Activated gamma-delta T cell treated with Interleukin-2 at 50 U/mL for 16 hours (primary cell): Measurements from ENCODE around the gene C6orf163.
A peak's percentile ranks its signal among the peaks of the same experiment; 100 is the strongest.
"Not testable (repeated sequence)": the region's sequence is repeated elsewhere in the genome, so short reads cannot be mapped to it uniquely, and the experiment has no call there.

ENCODE experiments used
- DNase-seq: peaks from one replicate; pipeline ENCODE4 v3.0.0-alpha.2; 2020

Gene C6orf163

DNA sequence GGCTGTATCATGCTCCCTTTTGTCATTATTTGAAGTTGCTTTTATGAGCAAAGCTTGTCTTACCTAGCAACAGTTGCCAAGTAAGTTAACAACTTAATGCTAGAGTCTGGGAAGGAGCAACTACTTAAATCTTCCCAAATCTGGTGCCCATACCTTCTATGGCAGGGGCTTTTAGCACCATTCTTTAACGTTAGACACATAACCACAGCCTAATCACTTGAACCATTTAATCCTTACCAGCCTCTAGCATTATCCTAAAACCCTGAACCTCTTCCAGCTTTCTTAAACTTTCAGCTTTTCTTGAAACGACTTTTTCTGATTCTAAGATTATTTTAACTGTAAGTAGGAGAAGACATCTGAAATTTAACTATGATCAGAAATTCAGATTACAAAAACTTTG, at the start of gene C6orf163:
C6orf163 (plus strand) TSS at position 83 of the 400 bp plus-strand sequence; CDS start at position 370, 287 bp downstream.
- DNase-seq = no peak

DNA sequence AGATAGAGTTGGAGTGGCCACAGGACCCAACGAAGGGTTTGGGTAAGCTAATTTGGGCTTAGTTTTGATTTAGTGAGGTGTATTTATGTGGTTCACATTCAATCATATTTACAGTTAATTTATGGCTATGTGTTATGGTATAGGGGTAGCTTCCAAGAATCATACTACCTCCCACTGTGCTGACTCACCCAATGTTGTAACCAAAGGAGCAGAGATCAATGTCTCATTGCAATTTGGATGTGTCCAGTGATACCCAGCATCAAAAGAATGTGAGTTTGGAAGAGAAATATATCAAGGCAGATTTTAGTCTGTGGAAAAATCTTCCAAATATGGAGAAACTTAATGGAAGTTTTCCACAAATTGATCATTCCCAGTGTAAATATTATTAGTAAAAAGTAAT, 47.5 kb upstream of the C6orf163 start:
- DNase-seq = no peak

- not testable (repeated sequence) for DNase-seq
These were observed 43.3 kb upstream of the C6orf163 start for GRCh38 chr6:87301277-87301676.

DNA sequence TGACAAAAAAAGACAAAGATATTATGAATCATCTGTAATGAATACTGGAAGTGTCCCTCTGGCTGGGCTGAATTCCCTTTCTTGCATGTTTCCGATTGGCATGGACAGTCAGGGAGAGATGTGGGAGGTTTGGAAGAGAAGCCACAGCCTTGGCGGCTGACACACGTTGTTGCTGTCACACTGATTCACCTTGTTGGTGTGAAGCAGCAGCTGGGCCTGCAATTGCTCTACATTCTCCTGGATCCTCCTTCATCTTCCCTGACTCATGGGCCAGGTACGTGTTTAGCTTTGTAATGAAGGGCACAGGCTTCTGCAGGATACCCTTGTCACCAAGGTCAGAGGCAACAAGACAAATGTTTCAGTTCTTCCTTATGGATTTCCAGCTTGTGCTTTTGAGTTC, 35.6 kb upstream of the C6orf163 start:
- DNase-seq = no peak

GRCh38 chr6:87312860-87313259, 31.8 kb upstream of the C6orf163 start:
- DNase-seq = no peak

GRCh38 chr6:87315071-87315470, 29.5 kb upstream of the C6orf163 start:
- DNase-seq = no peak

DNA sequence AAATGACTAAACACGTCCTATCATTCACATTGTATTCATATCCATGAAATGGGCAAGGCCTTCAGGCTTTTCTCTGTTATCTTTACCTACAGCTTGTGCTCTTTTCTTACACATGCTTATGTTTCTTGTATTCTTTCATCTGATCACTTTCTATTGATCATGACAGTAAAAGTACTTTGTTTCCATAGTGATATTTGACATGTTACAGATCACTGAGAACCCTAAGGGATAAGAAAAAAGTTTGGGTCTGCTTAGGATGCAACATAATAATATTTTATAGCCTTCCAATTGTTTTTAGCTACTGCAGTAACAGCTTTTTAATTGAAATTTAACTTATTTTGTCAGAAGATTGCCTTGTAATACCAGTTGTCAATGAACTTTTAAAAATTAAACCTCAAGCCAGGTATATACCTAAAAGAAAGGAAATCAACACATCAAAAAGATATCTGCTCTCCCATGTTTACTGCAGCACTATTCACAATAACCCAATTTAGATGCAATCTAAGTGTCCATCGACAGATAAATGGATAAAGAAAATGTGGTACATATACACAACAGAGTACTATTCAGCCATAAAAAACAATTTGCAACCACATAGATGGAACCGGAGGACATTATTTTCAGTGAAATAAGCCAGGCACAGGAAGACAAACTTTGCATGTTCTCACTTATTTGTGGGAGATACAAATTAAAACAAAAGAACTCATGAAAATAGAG, 25.2 kb upstream of the C6orf163 start:
- DNase-seq = no peak

- peak; percentile 81 for DNase-seq
These were observed 22.1 kb upstream of the C6orf163 start, which contains the start of gene SMIM8 for GRCh38 chr6:87322304-87323212. Gene SMIM8 (plus strand): TSS chr6:87322588. CDS start chr6:87337032, 14,444 bp downstream.

DNA sequence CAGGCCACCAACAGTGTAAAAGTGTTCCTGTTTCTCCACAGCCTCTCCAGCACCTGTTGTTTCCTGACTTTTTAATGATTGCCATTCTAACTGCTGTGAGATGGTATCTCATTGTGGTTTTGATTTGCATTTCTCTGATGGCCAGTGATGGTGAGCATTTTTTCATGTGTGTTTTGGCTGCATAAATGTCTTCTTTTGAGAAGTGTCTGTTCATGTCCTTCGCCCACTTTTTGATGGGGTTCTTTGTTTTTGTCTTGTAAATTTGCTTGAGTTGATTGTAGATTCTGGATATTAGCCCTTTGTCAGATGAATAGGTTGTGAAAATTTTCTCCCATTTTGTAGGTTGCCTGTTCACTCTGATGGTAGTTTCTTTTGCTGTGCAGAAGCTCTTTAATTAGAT, 20.7 kb upstream of the C6orf163 start:
- not testable (repeated sequence) for DNase-seq

- DNase-seq = no peak
These were observed 13.7 kb upstream of the C6orf163 start for GRCh38 chr6:87330961-87331360.

DNA sequence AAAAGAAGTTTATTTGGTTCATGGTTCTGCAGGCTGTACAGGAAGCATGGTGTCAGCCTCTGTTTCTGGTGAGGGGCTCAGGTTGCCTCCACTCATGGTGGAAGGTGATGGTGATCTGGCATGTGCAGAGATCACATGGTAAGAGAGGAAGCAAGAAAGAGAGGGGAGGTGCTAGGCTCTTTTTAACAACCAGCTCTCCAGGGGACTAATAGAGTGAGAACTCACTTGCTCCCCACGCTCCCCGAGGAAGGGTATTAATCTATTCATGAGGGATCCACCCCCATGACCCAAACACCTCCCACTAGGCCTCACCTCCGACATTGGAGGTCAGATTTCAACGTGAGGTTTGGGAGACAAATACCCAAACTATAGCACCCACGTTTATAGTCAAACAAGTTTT, 11.6 kb upstream of the C6orf163 start:
- DNase-seq = no peak

DNA sequence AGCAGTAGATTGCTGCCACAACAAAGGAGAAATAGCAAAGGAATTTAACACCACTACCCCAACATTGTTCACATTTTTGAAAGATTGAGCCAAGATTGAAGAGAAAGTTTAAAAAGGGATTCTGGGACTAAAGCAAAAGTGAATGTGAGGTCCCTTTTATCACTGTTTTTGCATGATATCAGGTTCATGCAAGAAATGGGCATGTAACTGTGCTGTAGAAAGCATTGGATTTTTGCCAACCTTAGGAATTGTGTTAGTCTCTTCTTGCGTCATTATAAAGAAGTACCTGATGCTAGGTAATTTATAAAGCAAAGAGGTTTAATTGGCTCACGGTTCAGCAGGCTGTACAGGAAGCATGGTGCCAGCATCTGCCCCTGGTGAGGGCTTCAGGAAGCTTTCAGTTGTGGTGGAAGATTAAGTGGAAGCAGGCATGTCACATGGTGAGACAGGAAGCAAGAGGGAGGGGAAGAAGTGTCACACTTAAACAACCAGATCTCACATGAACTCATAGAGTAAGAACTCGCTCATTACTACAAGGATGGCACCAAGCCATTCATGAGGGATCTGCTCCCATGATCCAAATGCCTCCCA, 10.9 kb upstream of the C6orf163 start:
- DNase-seq = no peak

- DNase-seq = no peak
These were observed 9.9 kb upstream of the C6orf163 start for GRCh38 chr6:87334683-87335082.

GRCh38 chr6:87336367-87336766, 8.2 kb upstream of the C6orf163 start:
- no peak for DNase-seq

DNA sequence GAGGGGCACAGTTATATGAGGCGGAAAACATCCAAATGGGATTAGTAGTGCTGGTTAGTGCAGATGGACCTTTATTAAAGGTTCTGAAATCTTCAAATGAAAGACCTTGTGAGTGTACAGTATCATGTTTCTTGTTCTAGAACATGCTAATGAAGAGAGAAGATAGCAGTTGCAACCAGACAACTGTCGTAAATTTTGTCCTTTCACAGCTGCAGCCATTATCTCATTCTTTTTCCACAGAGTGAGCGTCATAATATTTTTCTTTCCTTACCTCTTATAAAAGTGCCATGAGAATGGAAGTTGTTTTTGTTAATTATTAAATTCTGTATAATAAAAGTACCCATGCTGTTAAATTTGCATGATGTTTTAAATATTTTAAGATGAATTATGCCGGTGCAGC, 4.4 kb upstream of the C6orf163 start:
- no peak for DNase-seq

DNA sequence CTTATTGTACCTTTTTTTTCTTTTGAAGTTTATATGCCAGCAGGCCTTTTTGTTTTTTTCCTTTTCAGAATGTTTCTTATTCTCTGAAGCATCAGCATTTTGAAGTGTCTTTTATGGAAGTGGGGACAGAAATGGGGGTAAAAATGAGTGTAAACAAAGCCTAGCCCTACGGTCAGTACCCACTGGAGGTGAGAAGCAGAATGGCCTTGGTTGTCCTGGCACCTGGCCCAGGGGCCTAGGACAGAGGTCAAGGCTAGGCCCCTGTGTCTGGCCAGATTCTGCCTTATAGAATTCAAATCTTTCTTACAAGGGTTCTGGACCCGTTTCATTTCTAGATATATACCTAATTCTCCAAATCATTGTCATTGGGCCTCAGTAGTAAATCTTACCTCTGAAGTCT, 3.5 kb upstream of the C6orf163 start:
- no peak for DNase-seq

DNA sequence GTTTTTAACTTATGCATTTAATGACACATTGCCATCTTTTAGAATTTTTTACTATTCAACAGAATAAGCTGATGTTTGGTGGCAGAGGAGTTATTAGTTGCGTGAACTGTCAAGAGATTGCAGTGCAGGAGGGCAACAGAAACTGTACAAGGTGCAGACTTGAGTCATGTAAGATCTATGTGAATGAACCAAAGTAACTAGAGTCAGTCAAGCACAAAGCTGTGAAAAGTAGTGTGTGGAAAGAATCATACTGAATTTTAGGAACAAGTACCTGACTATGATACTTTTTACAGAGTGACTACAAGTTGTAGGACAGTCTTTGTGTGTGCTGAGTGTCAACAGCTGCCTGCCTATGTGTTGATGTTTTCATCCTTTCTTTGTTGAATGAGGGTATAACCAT, 2.7 kb upstream of the C6orf163 start:
- DNase-seq = no peak

DNA sequence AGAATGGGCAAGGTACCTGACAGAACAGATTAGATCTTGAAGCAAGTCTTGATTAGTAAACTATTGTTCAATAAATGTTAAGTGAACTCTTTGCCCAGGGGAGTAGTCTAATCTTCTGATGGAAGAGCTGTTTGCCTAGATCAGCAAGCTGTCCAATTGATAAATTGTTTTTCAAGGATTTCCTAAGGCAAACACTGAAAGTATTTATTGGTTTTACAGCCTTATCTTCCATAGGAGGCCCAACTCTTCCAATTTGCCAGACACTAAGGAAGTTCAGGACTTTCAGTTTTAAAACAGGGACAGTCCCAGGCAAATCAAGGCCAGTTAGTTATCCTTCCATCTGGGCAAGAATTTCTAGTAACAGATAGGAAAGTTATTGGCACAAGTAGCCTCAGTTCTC, 1.8 kb upstream of the C6orf163 start:
- DNase-seq = no peak

- DNase-seq = no peak
These were observed 2.1 kb downstream of the C6orf163 start for GRCh38 chr6:87346700-87347099.

GRCh38 chr6:87349896-87350295, 5.3 kb downstream of the C6orf163 start:
- no peak for DNase-seq

GRCh38 chr6:87350516-87350915, 5.9 kb downstream of the C6orf163 start:
- no peak for DNase-seq

- no peak for DNase-seq
These were observed 7.0 kb downstream of the C6orf163 start for GRCh38 chr6:87351583-87351982.

DNA sequence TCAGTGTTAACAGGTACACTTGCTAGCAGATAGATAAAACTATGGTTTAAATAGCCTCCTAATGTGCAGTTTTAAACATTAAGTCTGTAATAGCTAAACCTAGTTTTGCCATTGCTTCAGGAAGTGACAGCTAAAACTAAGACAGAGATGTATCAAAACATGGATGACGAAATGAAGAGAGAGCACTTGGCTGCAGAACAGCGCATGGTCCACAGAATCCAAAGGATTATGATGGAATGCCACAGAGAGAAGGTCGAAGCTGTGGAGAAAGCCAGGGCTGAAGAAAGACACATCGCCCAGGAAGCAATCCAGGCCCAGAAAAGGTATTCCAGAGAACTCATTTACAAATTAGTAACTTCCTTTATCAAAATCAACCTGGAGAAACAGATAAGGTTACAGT, 11.6 kb downstream of the C6orf163 start:
- no peak for DNase-seq
